Measurements from ENCODE around the gene ADAMTS16.

DNA sequence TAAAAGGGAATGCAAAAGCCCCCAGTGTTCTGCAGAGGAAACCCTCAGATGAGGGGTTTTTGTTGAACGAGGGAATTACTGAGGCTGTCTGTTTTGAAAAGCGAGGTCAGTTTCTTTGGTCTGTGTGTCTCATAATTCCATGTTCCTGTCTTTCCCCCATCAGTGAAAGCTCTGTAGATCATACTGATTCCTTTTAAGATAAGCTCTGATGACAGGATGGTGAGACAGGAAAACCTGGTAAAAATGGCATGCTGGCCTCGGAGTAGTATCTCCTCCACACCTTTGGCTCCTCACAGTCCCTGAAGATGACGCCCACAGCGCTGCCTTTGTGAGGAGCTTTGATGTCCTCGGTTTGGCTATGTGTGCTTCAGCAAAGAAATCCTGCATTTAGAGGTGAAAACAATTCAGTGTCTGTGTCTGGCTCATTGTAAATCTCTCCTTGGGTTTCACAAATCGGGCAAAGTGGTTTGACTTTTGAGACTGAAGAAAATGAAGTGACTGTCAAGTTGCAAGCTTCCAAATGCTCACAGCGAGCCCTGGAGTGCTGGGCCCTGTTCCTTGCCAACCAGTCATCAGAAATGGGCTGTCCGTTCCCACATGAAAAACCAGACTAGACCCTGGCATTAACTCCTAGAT, 157.4 kb downstream of the ADAMTS16 start:
- TF ChIP-seq, protein P1, sequence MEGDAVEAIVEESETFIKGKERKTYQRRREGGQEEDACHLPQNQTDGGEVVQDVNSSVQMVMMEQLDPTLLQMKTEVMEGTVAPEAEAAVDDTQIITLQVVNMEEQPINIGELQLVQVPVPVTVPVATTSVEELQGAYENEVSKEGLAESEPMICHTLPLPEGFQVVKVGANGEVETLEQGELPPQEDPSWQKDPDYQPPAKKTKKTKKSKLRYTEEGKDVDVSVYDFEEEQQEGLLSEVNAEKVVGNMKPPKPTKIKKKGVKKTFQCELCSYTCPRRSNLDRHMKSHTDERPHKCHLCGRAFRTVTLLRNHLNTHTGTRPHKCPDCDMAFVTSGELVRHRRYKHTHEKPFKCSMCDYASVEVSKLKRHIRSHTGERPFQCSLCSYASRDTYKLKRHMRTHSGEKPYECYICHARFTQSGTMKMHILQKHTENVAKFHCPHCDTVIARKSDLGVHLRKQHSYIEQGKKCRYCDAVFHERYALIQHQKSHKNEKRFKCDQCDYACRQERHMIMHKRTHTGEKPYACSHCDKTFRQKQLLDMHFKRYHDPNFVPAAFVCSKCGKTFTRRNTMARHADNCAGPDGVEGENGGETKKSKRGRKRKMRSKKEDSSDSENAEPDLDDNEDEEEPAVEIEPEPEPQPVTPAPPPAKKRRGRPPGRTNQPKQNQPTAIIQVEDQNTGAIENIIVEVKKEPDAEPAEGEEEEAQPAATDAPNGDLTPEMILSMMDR (IDR thresholded peaks at IDR 0.05; ENCODE audit: poor library complexity): no peak
- no peak for TF ChIP-seq EZH2 (IDR thresholded peaks at IDR 0.05; ENCODE audit: borderline replicate concordance)

Measured in hepatocyte (in vitro differentiated cells).